ENCODE results near the gene RAB34. TPM values are rescaled to one million over a fixed set of nuclear protein-coding genes. Genes with fewer than 3 reads are reported as not detected.

The RAB34 gene
- total and polyA plus RNA-seq, 9 of the 15 experiments (the other 6 are each of a cell fraction or from before 2014, with no cell fraction given), result 0.07 to 3.8 (median 0.46) TPM; not detected in 1

DNA sequence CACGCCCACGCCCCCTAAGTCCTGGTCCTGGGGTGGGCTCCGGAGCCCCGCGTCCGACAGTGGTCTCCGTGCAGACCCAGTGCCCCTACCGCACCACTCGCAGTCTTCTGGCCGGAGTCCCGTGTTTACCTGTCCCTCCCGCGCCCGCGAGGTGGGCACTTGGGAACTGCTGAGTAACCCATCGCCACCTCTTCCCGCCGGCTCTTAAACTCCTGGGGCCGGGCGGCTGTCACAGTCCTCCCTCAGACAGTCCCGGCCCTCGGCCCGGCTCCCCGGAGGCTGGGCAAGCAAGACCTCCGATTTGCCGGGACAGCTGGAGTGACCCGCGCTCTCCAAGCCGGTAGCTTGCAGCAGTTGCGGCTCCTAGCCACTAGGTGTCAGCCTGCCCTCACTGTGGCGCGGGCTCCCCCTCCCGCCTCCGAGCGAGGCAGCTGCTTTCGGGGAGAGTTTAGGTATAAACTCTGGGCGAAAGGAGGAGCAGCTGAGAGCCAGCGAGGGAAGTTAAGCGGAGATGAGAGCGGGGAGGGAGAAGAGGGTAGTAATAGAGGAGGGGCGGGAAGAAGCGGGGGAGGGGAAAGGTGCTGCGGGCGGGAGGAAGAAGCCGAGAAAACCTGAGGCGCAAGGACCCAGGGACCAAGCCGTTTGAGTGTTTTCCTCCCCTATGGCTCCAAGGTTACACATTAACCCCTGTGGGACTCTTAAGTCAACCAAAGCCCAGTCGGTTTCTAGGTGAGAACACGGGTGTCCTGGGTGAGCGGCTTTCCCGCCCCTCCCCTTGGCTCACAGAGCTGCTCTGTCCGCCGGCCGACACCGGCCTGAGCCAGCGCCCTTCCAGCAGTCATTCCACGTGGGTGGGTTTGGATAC lies 9.2 kb upstream of the RAB34 start (continued):
- TF ChIP-seq KAT7 (CRISPR knock-in tag; IDR thresholded peaks at IDR 0.05; ENCODE audit: borderline replicate concordance), result peak; percentile 88; the same call in 1 of the 2 replicates
- TF ChIP-seq, protein P1, sequence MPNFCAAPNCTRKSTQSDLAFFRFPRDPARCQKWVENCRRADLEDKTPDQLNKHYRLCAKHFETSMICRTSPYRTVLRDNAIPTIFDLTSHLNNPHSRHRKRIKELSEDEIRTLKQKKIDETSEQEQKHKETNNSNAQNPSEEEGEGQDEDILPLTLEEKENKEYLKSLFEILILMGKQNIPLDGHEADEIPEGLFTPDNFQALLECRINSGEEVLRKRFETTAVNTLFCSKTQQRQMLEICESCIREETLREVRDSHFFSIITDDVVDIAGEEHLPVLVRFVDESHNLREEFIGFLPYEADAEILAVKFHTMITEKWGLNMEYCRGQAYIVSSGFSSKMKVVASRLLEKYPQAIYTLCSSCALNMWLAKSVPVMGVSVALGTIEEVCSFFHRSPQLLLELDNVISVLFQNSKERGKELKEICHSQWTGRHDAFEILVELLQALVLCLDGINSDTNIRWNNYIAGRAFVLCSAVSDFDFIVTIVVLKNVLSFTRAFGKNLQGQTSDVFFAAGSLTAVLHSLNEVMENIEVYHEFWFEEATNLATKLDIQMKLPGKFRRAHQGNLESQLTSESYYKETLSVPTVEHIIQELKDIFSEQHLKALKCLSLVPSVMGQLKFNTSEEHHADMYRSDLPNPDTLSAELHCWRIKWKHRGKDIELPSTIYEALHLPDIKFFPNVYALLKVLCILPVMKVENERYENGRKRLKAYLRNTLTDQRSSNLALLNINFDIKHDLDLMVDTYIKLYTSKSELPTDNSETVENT (CRISPR knock-in tag; IDR thresholded peaks at IDR 0.05), result peak; percentile 14; the same call in 1 of the 2 replicates
- no peak for TF ChIP-seq TCFL5 (CRISPR knock-in tag; conservative IDR thresholded peaks at IDR 0.05)
- TF ChIP-seq BMI1 (IDR thresholded peaks at IDR 0.05; ENCODE audit: low read length), result 0 out of 2 replicates have a peak, but pooled peaks have one; percentile 42
- TF ChIP-seq KLF16 (IDR thresholded peaks at IDR 0.05), result peak; percentile 95
- TF ChIP-seq BHLHE40 (IDR thresholded peaks at IDR 0.05; ENCODE audit: low read length), result peak; percentile 64
- peak in 1 of 2 experiments; percentile 29; a peak in 2 of 4 replicates for TF ChIP-seq TEAD1 (CRISPR knock-in tag; IDR thresholded peaks at IDR 0.05)
- TF ChIP-seq, protein P2, sequence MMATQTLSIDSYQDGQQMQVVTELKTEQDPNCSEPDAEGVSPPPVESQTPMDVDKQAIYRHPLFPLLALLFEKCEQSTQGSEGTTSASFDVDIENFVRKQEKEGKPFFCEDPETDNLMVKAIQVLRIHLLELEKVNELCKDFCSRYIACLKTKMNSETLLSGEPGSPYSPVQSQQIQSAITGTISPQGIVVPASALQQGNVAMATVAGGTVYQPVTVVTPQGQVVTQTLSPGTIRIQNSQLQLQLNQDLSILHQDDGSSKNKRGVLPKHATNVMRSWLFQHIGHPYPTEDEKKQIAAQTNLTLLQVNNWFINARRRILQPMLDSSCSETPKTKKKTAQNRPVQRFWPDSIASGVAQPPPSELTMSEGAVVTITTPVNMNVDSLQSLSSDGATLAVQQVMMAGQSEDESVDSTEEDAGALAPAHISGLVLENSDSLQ (IDR thresholded peaks at IDR 0.05), result peak; percentile 23
- no peak for TF ChIP-seq GTF2A2 (tag; IDR thresholded peaks at IDR 0.05)
- TF ChIP-seq ADNP (tag; IDR thresholded peaks at IDR 0.05), result no peak
- 0 out of 2 replicates have a peak, but pooled peaks have one; percentile 48 for TF ChIP-seq MBD2 (IDR thresholded peaks at IDR 0.05; ENCODE audit: borderline replicate concordance, low read depth)
- TF ChIP-seq ZNF696 (CRISPR knock-in tag; conservative IDR thresholded peaks at IDR 0.05), result no peak
- TF ChIP-seq DIDO1 (tag; IDR thresholded peaks at IDR 0.05; ENCODE audit: low read depth), result no peak
- TF ChIP-seq, protein P3, sequence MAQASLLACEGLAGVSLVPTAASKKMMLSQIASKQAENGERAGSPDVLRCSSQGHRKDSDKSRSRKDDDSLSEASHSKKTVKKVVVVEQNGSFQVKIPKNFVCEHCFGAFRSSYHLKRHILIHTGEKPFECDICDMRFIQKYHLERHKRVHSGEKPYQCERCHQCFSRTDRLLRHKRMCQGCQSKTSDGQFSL (CRISPR knock-in tag; IDR thresholded peaks at IDR 0.05), result peak; percentile 74
- TF ChIP-seq, protein P3 (tag; IDR thresholded peaks at IDR 0.05), result peak in 1 of 2 experiments; percentile 57; a peak in 2 of 4 replicates
